Upper lobe of left lung (tissue), 6 donors: ENCODE data around the gene FETUB. TPM values are rescaled to one million over a fixed set of nuclear protein-coding genes. Genes with fewer than 3 reads are reported as not detected.

Experiments used
- ATAC-seq, 2 donors: fragments of 200-7000 bp; cut with Tn5 transposase; one replicate each; pipeline ENCODE4 v1.9.1; 2022; ENCODE audit warnings: mild to moderate bottlenecking in 2 of 2, moderate library complexity in 2 of 2; ENCODE audit not compliant: low FRiP score in 2 of 2
- DNase-seq, 2 donors: peaks; one replicate each; pipeline ENCODE4 v3.0.0-alpha.2; 2019 to 2020
- H3K27ac ChIP-seq, 4 donors: fragments of 200-600 bp; sonication (generic); one replicate each; pipeline ENCODE4 v1.5.1; 2016 to 2019
- H3K27me3 ChIP-seq, 4 donors: fragments of 200-600 bp; sonication (generic); one replicate each; pipeline ENCODE4 v1.5.1; 2017 to 2019
- H3K36me3 ChIP-seq, 4 donors: fragments of 200-600 bp; sonication (generic); one replicate each; pipeline ENCODE4 v1.5.1; 2016 to 2019
- H3K4me1 ChIP-seq, 4 donors: fragments of 200-600 bp; sonication (generic); one replicate each; pipeline ENCODE4 v1.5.1; 2018 to 2019
- H3K4me3 ChIP-seq, 4 donors: fragments of 200-600 bp; sonication (generic); one replicate each; pipeline ENCODE4 v1.5.1; 2017 to 2019; ENCODE audit warnings: mild to moderate bottlenecking in 2 of 4, moderate library complexity in 1 of 4
- H3K9me3 ChIP-seq, 4 donors: fragments of 200-600 bp; sonication (generic); one replicate each; pipeline ENCODE4 v1.5.1; 2018 to 2019
- CTCF ChIP-seq, 6 experiments: fragments of 450-650 bp in 4 of 6; fragments of 200-600 bp in 2 of 6; sonication (generic) in 2 of 6; IDR thresholded peaks; one replicate each; pipeline ENCODE4 v1.5.1; 2016 to 2019; ENCODE audit warnings: antibody characterized with exemption in 6 of 6
- EP300 ChIP-seq, 4 donors: sonication (generic); formaldehyde crosslinking; IDR thresholded peaks; one replicate each; pipeline ENCODE4 v1.5.1; 2017; ENCODE audit warnings: antibody characterized with exemption in 4 of 4, control low read depth in 2 of 4
- POLR2A ChIP-seq, 4 donors: fragments of 450-650 bp; IDR thresholded peaks; one replicate each; pipeline ENCODE4 v1.5.1; 2016 to 2017; ENCODE audit warnings: antibody characterized with exemption in 4 of 4, mild to moderate bottlenecking in 2 of 4
- POLR2AphosphoS5 ChIP-seq, 2 donors: sonication (generic); formaldehyde crosslinking; IDR thresholded peaks; one replicate each; pipeline ENCODE4 v1.5.1; 2017; ENCODE audit warnings: antibody characterized with exemption in 2 of 2
- WGBS, 2 donors: methylation state at CpG; one replicate each; pipeline ENCODE4 v1.1.5; 2017 to 2018; 5-methylcytosine and 5-hydroxymethylcytosine counted together
- total RNA-seq, 6 donors: library from RNA; depleted of rRNA in 4 of 6; stranded (reverse); fragments of >200 nt in 4 of 6; gene quantifications; one replicate each; pipeline versions ENCODE4 v1.1.0 to v1.2.1, GENCODE V29; 2016 to 2021
- donor health status: DM: no; HTN: no; CAD: no; lungs with moderate emphysema.
- donor health status: DM: no; HTN: yes; CAD: no; lungs with severe emphysema.

Gene FETUB
- total RNA-seq, 6 donors from 2014 or later, result not detected

- H3K27me3 ChIP-seq, result no peaks in the 10 kb centered on the region
- H3K36me3 ChIP-seq, result no peaks in the 10 kb centered on the region
- TF ChIP-seq CTCF (IDR thresholded peaks at IDR 0.05), result no peak
- no peak for TF ChIP-seq POLR2AphosphoS5 (IDR thresholded peaks at IDR 0.05)
- TF ChIP-seq POLR2A (IDR thresholded peaks at IDR 0.05), result no peak
- ATAC-seq (no peak), DNase-seq (peak in 1 of 2 donors; percentile 58)
- no peak overlapping the region for H3K4me3 ChIP-seq
- H3K9me3 ChIP-seq, result no peaks in the 10 kb centered on the region
- H3K4me1 ChIP-seq, result no peaks in the 10 kb centered on the region
- 71 to 82% methylated on average over 2 of the region's 2 CpGs for WGBS, 2 donors
- no peak overlapping the region for H3K27ac ChIP-seq
These were observed 29.3 kb downstream of the FETUB start for GRCh38 chr3:186669378-186670084.

GRCh38 chr3:186670155-186670554 lies 30.0 kb downstream of the FETUB start:
- Histone ChIP-seq H3K9me3 (no peaks in the 10 kb centered on the region), H3K4me3 (no peak overlapping the region), H3K27ac (no peak overlapping the region), H3K27me3 (no peaks in the 10 kb centered on the region), H3K4me1 (no peaks in the 10 kb centered on the region), H3K36me3 (no peaks in the 10 kb centered on the region)
- TF ChIP-seq EP300 (IDR thresholded peaks at IDR 0.05) (no peak), POLR2AphosphoS5 (IDR thresholded peaks at IDR 0.05) (no peak), POLR2A (IDR thresholded peaks at IDR 0.05) (no peak), CTCF (IDR thresholded peaks at IDR 0.05) (no peak)
- ATAC-seq, result no peak
- no peak for DNase-seq

- WGBS, 2 donors, result 89 to 90% methylated on average over 3 of the region's 3 CpGs
- Histone ChIP-seq H3K27ac (no peak overlapping the region), H3K9me3 (no peaks in the 10 kb centered on the region), H3K36me3 (no peaks in the 10 kb centered on the region), H3K4me1 (no peaks in the 10 kb centered on the region), H3K27me3 (no peaks in the 10 kb centered on the region), H3K4me3 (no peak overlapping the region)
- ATAC-seq (no peak), DNase-seq (no peak)
- TF ChIP-seq CTCF (IDR thresholded peaks at IDR 0.05), result no peak
- no peak for TF ChIP-seq EP300 (IDR thresholded peaks at IDR 0.05)
- TF ChIP-seq POLR2A (IDR thresholded peaks at IDR 0.05), result no peak
- TF ChIP-seq POLR2AphosphoS5 (IDR thresholded peaks at IDR 0.05), result no peak
These were observed 30.9 kb downstream of the FETUB start for GRCh38 chr3:186671051-186671450.

- Histone ChIP-seq H3K9me3 (no peaks in the 10 kb centered on the region), H3K4me1 (no peaks in the 10 kb centered on the region), H3K36me3 (no peaks in the 10 kb centered on the region), H3K27me3 (no peaks in the 10 kb centered on the region), H3K27ac (no peak overlapping the region), H3K4me3 (no peak overlapping the region)
- no peak for ATAC-seq
- no peak for TF ChIP-seq EP300 (IDR thresholded peaks at IDR 0.05)
- TF ChIP-seq POLR2A (IDR thresholded peaks at IDR 0.05), result no peak
- TF ChIP-seq POLR2AphosphoS5 (IDR thresholded peaks at IDR 0.05), result no peak
- TF ChIP-seq CTCF (IDR thresholded peaks at IDR 0.05), result no peak
- DNase-seq, result no peak
These were observed 38.4 kb downstream of the FETUB start for GRCh38 chr3:186678604-186679003.

GRCh38 chr3:186679151-186679550 lies 39.0 kb downstream of the FETUB start:
- DNase-seq (no peak), ATAC-seq (no peak)
- WGBS, 2 donors, result 41 to 67% methylated on average over 1 of the region's 1 CpG
- Histone ChIP-seq H3K27ac (no peak overlapping the region), H3K4me3 (no peak overlapping the region), H3K9me3 (no peaks in the 10 kb centered on the region), H3K4me1 (no peaks in the 10 kb centered on the region), H3K27me3 (no peaks in the 10 kb centered on the region), H3K36me3 (no peaks in the 10 kb centered on the region)
- TF ChIP-seq POLR2A (IDR thresholded peaks at IDR 0.05), result no peak
